Mammary epithelial cell (primary cell): Measurements from ENCODE around the gene ADGRV1.

Experiments
- EZH2 ChIP-seq: IDR thresholded peaks from 2 replicates; pipeline ENCODE4 v1.6.1; 2012; ENCODE audit warnings: low read length, inconsistent platforms, borderline replicate concordance
- TF ChIP-seq, protein P1 (sequence below), 2 donors: IDR thresholded peaks in 1 of 2; conservative IDR thresholded peaks in 1 of 2; 2 replicates each; pipeline ENCODE4 v1.5.1; 2011 to 2012; ENCODE audit warnings: inconsistent platforms in 2 of 2, low read length in 2 of 2, mild to moderate bottlenecking in 2 of 2, control low read depth in 1 of 2, low read depth in 1 of 2; ENCODE audit not compliant: insufficient read depth in 1 of 2; ENCODE audit errors: extremely low read depth in 1 of 2

DNA sequence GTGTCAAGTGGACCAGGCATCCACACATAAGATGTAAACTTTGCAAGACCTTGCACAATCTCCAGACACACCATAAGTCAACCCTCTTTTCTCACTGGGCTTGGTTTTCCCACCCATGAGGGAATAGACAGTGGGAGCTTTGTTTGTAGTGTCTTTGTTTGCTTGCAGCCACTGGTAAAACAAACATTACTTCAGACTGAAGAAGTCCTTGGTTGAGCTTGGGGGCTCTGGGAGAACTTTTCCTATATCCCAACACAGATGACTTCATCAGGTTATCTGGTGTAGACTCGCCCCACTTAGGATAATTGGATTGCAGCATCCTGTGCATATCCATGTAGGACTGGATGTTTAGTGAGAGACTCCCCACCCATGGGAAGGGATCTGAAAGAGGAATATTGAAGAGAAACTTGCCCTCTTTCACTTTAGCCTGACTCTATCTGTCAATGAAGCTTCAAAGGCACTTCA is 11.5 kb upstream of the ADGRV1 start:
- TF ChIP-seq, protein P1, sequence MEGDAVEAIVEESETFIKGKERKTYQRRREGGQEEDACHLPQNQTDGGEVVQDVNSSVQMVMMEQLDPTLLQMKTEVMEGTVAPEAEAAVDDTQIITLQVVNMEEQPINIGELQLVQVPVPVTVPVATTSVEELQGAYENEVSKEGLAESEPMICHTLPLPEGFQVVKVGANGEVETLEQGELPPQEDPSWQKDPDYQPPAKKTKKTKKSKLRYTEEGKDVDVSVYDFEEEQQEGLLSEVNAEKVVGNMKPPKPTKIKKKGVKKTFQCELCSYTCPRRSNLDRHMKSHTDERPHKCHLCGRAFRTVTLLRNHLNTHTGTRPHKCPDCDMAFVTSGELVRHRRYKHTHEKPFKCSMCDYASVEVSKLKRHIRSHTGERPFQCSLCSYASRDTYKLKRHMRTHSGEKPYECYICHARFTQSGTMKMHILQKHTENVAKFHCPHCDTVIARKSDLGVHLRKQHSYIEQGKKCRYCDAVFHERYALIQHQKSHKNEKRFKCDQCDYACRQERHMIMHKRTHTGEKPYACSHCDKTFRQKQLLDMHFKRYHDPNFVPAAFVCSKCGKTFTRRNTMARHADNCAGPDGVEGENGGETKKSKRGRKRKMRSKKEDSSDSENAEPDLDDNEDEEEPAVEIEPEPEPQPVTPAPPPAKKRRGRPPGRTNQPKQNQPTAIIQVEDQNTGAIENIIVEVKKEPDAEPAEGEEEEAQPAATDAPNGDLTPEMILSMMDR (conservative IDR thresholded peaks at IDR 0.05 in 1 of 2, IDR thresholded peaks at IDR 0.05 in 1 of 2; ENCODE audit: extremely low read depth in 1 of 2, insufficient read depth in 1 of 2, low read depth in 1 of 2, low read length in 2 of 2) = no peak
- no peak for TF ChIP-seq EZH2
